ENCODE results near the gene UBXN1.

- no peak for TF ChIP-seq TARDBP (IDR thresholded peaks at IDR 0.05)
- no peak for TF ChIP-seq LEF1 (IDR thresholded peaks at IDR 0.05; ENCODE audit: borderline replicate concordance)
- no peak for TF ChIP-seq FOXM1 (IDR thresholded peaks at IDR 0.05; ENCODE audit: borderline replicate concordance)
- no peak for TF ChIP-seq SP1 (IDR thresholded peaks at IDR 0.05)
- no peak for TF ChIP-seq ELF4 (IDR thresholded peaks at IDR 0.05)
These were observed 46.8 kb upstream of the UBXN1 start for GRCh38 chr11:62725646-62726045.

Data from HEK293T (cell line).